Right ventricle myocardium inferior (tissue), 1 donor: ENCODE results near the gene CNN1. TPM values are rescaled to one million over a fixed set of nuclear protein-coding genes. Genes with fewer than 3 reads are reported as not detected.

Experiments used
- ATAC-seq: fragments of 200-7000 bp; cut with Tn5 transposase; one replicate; pipeline ENCODE4 v1.9.1; 2020; ENCODE audit warnings: mild to moderate bottlenecking, moderate library complexity
- DNase-seq: peaks from one replicate; pipeline ENCODE4 v3.0.0; 2021; ENCODE audit errors: missing footprints
- intact Hi-C: fragments of 100-400 bp; cut with DNase I; formaldehyde crosslinking; loops from one replicate; pipeline ENCODE4 v1.11.0; 2022
- long read RNA-seq: library from polyadenylated mRNA; unstranded; transcript quantifications from one replicate; pipeline ENCODE4 v2.0.0, GENCODE V29; 2021
- total RNA-seq: library from RNA; stranded (reverse); fragmentation: NEBNext Ultra II Directional; extraction: Animal tissue kit (Norgen Biotek cat#: 25700); gene quantifications from one replicate; pipeline ENCODE4 v1.2.1, GENCODE V29; 2021
- donor health status: DM: no; HTN: yes; CAD: no; lungs with severe emphysema.

Gene CNN1
- total RNA-seq: 174 TPM
- long read RNA-seq, transcript CNN1-201 (7 exons, 1,633 nt): major isoform, 107 of 153 reads
- long read RNA-seq, partial matches to known transcripts: 3 of 153 reads
- long read RNA-seq, other reads (novel, unspliced or antisense): 43 of 153 reads

- ATAC-seq: peak; percentile 29
- DNase-seq: no peak
- intact Hi-C loops: no loop called here
These were observed at the start of gene CNN1 for GRCh38 chr19:11538232-11539036. TSS of gene CNN1 (plus strand) at chr19:11538851. CDS start at chr19:11538928, 77 bp downstream.

- intact Hi-C loops: no loop called here
- DNase-seq: peak; percentile 40
- ATAC-seq: no peak
These were observed 49.3 kb upstream of the CNN1 start for GRCh38 chr19:11489378-11489777.

- ATAC-seq (no peak), DNase-seq (no peak)
- intact Hi-C loops: loop anchor here (5.0 kb wide), 1 partner anchor 93 kb away; no protein-coding TSS in a partner anchor
These were observed 43.9 kb upstream of the CNN1 start for GRCh38 chr19:11494634-11495285.

GRCh38 chr19:11495481-11495880 is 43.2 kb upstream of the CNN1 start:
- ATAC-seq: no peak
- intact Hi-C loops: loop anchor here (5.0 kb wide), 1 partner anchor 92 kb away; no protein-coding TSS in a partner anchor

GRCh38 chr19:11495885-11496284 is 42.8 kb upstream of the CNN1 start:
- DNase-seq (peak; percentile 70), ATAC-seq (no peak)
- intact Hi-C loops: loop anchor here (5.0 kb wide), 1 partner anchor 91 kb away; no protein-coding TSS in a partner anchor

More at GRCh38 chr19:11495481-11495880, 43.2 kb upstream of the CNN1 start:
- no peak for DNase-seq

- intact Hi-C loops: loop anchor here (5.0 kb wide), 1 partner anchor 91 kb away; no protein-coding TSS in a partner anchor
- no peak for ATAC-seq
- DNase-seq: peak; percentile 77
These were observed 42.1 kb upstream of the CNN1 start for GRCh38 chr19:11496391-11497163.

- ATAC-seq: no peak
- no peak for DNase-seq
- intact Hi-C loops: loop anchor here (5.0 kb wide), 1 partner anchor 88 kb away; no protein-coding TSS in a partner anchor
These were observed 39.4 kb upstream of the CNN1 start for GRCh38 chr19:11499220-11499726.

- DNase-seq: peak; percentile 27
- intact Hi-C loops: loop anchor here (5.0 kb wide), 2 partner anchors 87 to 128 kb away; partner anchors contain the start of gene SWSAP1
- ATAC-seq: no peak
These were observed 38.7 kb upstream of the CNN1 start for GRCh38 chr19:11499890-11500420.

GRCh38 chr19:11504502-11505031 is 34.1 kb upstream of the CNN1 start:
- DNase-seq (no peak), ATAC-seq (no peak)
- intact Hi-C loops: loop anchor here (1.0 to 5.0 kb wide), 3 partner anchors 25 to 132 kb away; partner anchors contain the start of genes ECSIT, ODAD3, PRKCSH and SWSAP1

- intact Hi-C loops: loop anchor here (1.0 to 2.0 kb wide), 2 partner anchors 24 to 70 kb away; partner anchors contain the start of genes ECSIT, ODAD3 and PRKCSH
- DNase-seq (peak; percentile 98), ATAC-seq (peak; percentile 96)
These were observed 33.6 kb upstream of the CNN1 start for GRCh38 chr19:11505032-11505503.

- intact Hi-C loops: loop anchor here (1.0 to 2.0 kb wide), 2 partner anchors 24 to 71 kb away; partner anchors contain the start of genes ECSIT, ODAD3 and PRKCSH
- DNase-seq (peak; percentile 95), ATAC-seq (peak; percentile 85)
These were observed 33.0 kb upstream of the CNN1 start, which contains the start of gene ZNF653 for GRCh38 chr19:11505504-11506100. TSS of gene ZNF653 (minus strand) at chr19:11505839. CDS start at chr19:11505786, 53 bp downstream.

GRCh38 chr19:11506101-11506555 is 32.5 kb upstream of the CNN1 start:
- intact Hi-C loops: no loop called here
- ATAC-seq (peak; percentile 9), DNase-seq (peak; percentile 81)

GRCh38 chr19:11506967-11507366 is 31.7 kb upstream of the CNN1 start:
- intact Hi-C loops: no loop called here
- no peak for ATAC-seq

GRCh38 chr19:11507370-11508078 is 31.1 kb upstream of the CNN1 start:
- intact Hi-C loops: no loop called here
- DNase-seq (no peak), ATAC-seq (no peak)

More at GRCh38 chr19:11506967-11507366, 31.7 kb upstream of the CNN1 start:
- no peak for DNase-seq

- ATAC-seq: no peak
- no peak for DNase-seq
- intact Hi-C loops: no loop called here
These were observed 28.2 kb upstream of the CNN1 start for GRCh38 chr19:11510444-11510843.

GRCh38 chr19:11513946-11514345 is 24.7 kb upstream of the CNN1 start:
- DNase-seq (no peak), ATAC-seq (no peak)
- intact Hi-C loops: no loop called here
